Measurements from ENCODE around the gene ARL6IP6. TPM values are rescaled to one million over a fixed set of nuclear protein-coding genes. Genes with fewer than 3 reads are reported as not detected.
A peak's percentile ranks its signal among the peaks of the same experiment; 100 is the strongest.

ARL6IP6 gene
- total and polyA plus RNA-seq, 5 donors, result 6.4 to 10.3 (median 7.5) TPM

- Histone ChIP-seq H3K9me3 (ENCODE audit: control insufficient read depth, low read length) (no peaks in the 10 kb centered on the region), H3K27me3 (ENCODE audit: control insufficient read depth, insufficient read depth) (no peaks in the 10 kb centered on the region), H3K4me1 (ENCODE audit: control insufficient read depth, insufficient read depth, low read length) (no peaks in the 10 kb centered on the region), H3K27ac (ENCODE audit: low read length) (no peak overlapping the region), H3K4me3 (ENCODE audit: low read length) (no peak overlapping the region)
- ATAC-seq (no peak), DNase-seq (peak in 1 of 3 donors; percentile 47)
- intact Hi-C loops (cut with DNase I), result no loop called here
- WGBS, result 97% methylated on average over 29 of the region's 29 CpGs
Measured at GRCh38 chr2:152804687-152805408, 86.4 kb downstream of the ARL6IP6 start.

- Histone ChIP-seq H3K27me3 (ENCODE audit: control insufficient read depth, insufficient read depth) (no peaks in the 10 kb centered on the region), H3K4me3 (ENCODE audit: low read length) (no peak overlapping the region), H3K9me3 (ENCODE audit: control insufficient read depth, low read length) (no peaks in the 10 kb centered on the region), H3K4me1 (ENCODE audit: control insufficient read depth, insufficient read depth, low read length) (no peaks in the 10 kb centered on the region), H3K27ac (ENCODE audit: low read length) (no peak overlapping the region)
- intact Hi-C loops (cut with DNase I), result no loop called here
- 81% methylated on average over 3 of the region's 3 CpGs for WGBS
- no peak for ATAC-seq
- no peak for DNase-seq
Measured at GRCh38 chr2:152811916-152812315, 93.5 kb downstream of the ARL6IP6 start.

Other genes with a start within 250 kb of the ARL6IP6 start
- gene PRPF40A, start 1.2 kb upstream of the ARL6IP6 start, total RNA-seq, result 10 to 100 TPM; 34.3 to 51.7 (median 37.4) TPM
- 11.5 TPM for gene PRPF40A, start 1.2 kb upstream of the ARL6IP6 start, polyA plus RNA-seq

Measured in right cardiac atrium (tissue), 5 donors.